GM18508 (cell line): ENCODE results near the gene CORO2B.

ENCODE experiments used
- ATAC-seq: cut with Tn5 transposase; IDR thresholded peaks from one replicate; pipeline ENCODE4 v1.9.1; 2021; ENCODE audit warnings: moderate number of reproducible peaks; ENCODE audit not compliant: insufficient read depth, unreplicated experiment

Gene CORO2B

GRCh38 chr15:68571582-68571981 lies 7.2 kb upstream of the CORO2B start:
- no peak for ATAC-seq

- no peak for ATAC-seq
These were observed 6.5 kb upstream of the CORO2B start for GRCh38 chr15:68572309-68572708.

GRCh38 chr15:68572921-68573320 lies 5.9 kb upstream of the CORO2B start:
- no peak for ATAC-seq

- no peak for ATAC-seq
These were observed 4.7 kb upstream of the CORO2B start for GRCh38 chr15:68574046-68574445.

- ATAC-seq: no peak
These were observed 4.2 kb upstream of the CORO2B start for GRCh38 chr15:68574629-68575028.

GRCh38 chr15:68576235-68576892 lies 2.4 kb upstream of the CORO2B start:
- ATAC-seq: no peak

- no peak for ATAC-seq
These were observed 416 bp upstream of the CORO2B start for GRCh38 chr15:68578175-68578979.

- no peak for ATAC-seq
These were observed 1.5 kb downstream of the CORO2B start for GRCh38 chr15:68580026-68580882.

- no peak for ATAC-seq
These were observed 2.0 kb downstream of the CORO2B start for GRCh38 chr15:68580883-68581155.

GRCh38 chr15:68581725-68582124 lies 2.9 kb downstream of the CORO2B start:
- ATAC-seq: no peak

GRCh38 chr15:68582236-68582635 lies 3.4 kb downstream of the CORO2B start:
- no peak for ATAC-seq

- ATAC-seq: no peak
These were observed 4.1 kb downstream of the CORO2B start for GRCh38 chr15:68582864-68583263.

- ATAC-seq: no peak
These were observed 4.5 kb downstream of the CORO2B start for GRCh38 chr15:68583321-68583720.

GRCh38 chr15:68583936-68584755 lies 5.4 kb downstream of the CORO2B start:
- no peak for ATAC-seq

- ATAC-seq: no peak
These were observed 6.2 kb downstream of the CORO2B start for GRCh38 chr15:68584756-68585573.

GRCh38 chr15:68585574-68586273 lies 6.9 kb downstream of the CORO2B start:
- ATAC-seq: no peak

GRCh38 chr15:68586274-68586961 lies 7.6 kb downstream of the CORO2B start:
- ATAC-seq: no peak

- ATAC-seq: no peak
These were observed 9.1 kb downstream of the CORO2B start for GRCh38 chr15:68587769-68588385.
